ENCODE measurements around the gene TBCA. TPM values are rescaled to one million over a fixed set of nuclear protein-coding genes. Genes with fewer than 3 reads are reported as not detected.

The TBCA gene
- polyA plus RNA-seq, 1 of the 3 experiments (the other 2 are of a cell fraction), result 199 TPM

- H3K9me2 ChIP-seq, result no peaks in the 10 kb centered on the region
- WGBS (ENCODE audit: low lambda C conversion rate), result 82% methylated on average over 11 of the region's 11 CpGs
- H3F3A ChIP-seq (replicated peaks; ENCODE audit: insufficient read depth), result peaks cover 5% of the 10 kb centered on the region
- POLR2A ChIA-PET, result no interaction called here
- H4K20me1 ChIP-seq (ENCODE audit: insufficient read depth), result peaks cover 32% of the 10 kb centered on the region
- CTCF ChIA-PET, result interaction anchor here (0.8 kb wide), 1 partner anchor 62 kb away, joined by 3 read pairs; no protein-coding TSS in a partner anchor
- H3K9me3 ChIP-seq, result no peaks in the 10 kb centered on the region
- H3K4me1 ChIP-seq (ENCODE audit: control insufficient read depth in 1 of 2, insufficient read depth in 2 of 2, low read depth in 1 of 2, low read length in 1 of 2), result peaks cover 0 to 14% of the 10 kb centered on the region in 2 experiments; a peak in 3 of 4 replicates
- no peaks in the 10 kb centered on the region for H3K27me3 ChIP-seq (ENCODE audit: insufficient read depth)
- no peak overlapping the region for H2AFZ ChIP-seq (ENCODE audit: low read depth)
- DNase-seq, result no peak
- no peak overlapping the region for H3K9ac ChIP-seq
- no peak overlapping the region for H3K4me2 ChIP-seq
- TF ChIP-seq NRF1 (IDR thresholded peaks at IDR 0.05; ENCODE audit: low read depth, low read length), result no peak
- TF ChIP-seq GABPA (IDR thresholded peaks at IDR 0.05; ENCODE audit: low read depth), result no peak
- TF ChIP-seq RAD21 (IDR thresholded peaks at IDR 0.05; ENCODE audit: low read length), result no peak
- no peak for TF ChIP-seq TEAD4 (IDR thresholded peaks at IDR 0.05; ENCODE audit: borderline replicate concordance, insufficient read depth)
- TF ChIP-seq MXI1 (IDR thresholded peaks at IDR 0.05; ENCODE audit: low read depth, low read length), result no peak
- TF ChIP-seq MAX (IDR thresholded peaks at IDR 0.05; ENCODE audit: low read depth), result no peak
- TF ChIP-seq FOSL2 (IDR thresholded peaks at IDR 0.05; ENCODE audit: borderline replicate concordance, low read depth), result no peak
- TF ChIP-seq RCOR1 (IDR thresholded peaks at IDR 0.05; ENCODE audit: low read length), result no peak
- TF ChIP-seq JUND (IDR thresholded peaks at IDR 0.05), result no peak
- no peak for TF ChIP-seq FOXJ3 (CRISPR knock-in tag; IDR thresholded peaks at IDR 0.05)
- TF ChIP-seq FOXM1 (IDR thresholded peaks at IDR 0.05; ENCODE audit: low read depth), result no peak
- no peak for TF ChIP-seq ZBTB33 (IDR thresholded peaks at IDR 0.05; ENCODE audit: borderline replicate concordance, low read depth)
- TF ChIP-seq RFX5 (IDR thresholded peaks at IDR 0.05; ENCODE audit: low read length), result no peak
- TF ChIP-seq PBX3 (IDR thresholded peaks at IDR 0.05), result no peak
- no peak for TF ChIP-seq MEF2A (IDR thresholded peaks at IDR 0.05; ENCODE audit: borderline replicate concordance, low read depth)
- TF ChIP-seq USF2 (IDR thresholded peaks at IDR 0.05; ENCODE audit: borderline replicate concordance, low read depth, low read length), result no peak
- H3K27ac ChIP-seq (ENCODE audit: low read depth in 2 of 2, low read length in 1 of 2), result no peak overlapping the region
- peaks cover 0 to 10% of the 10 kb centered on the region in 2 experiments for H3K36me3 ChIP-seq (replicated peaks in 1 of 2; ENCODE audit: control insufficient read depth in 1 of 2, insufficient read depth in 2 of 2, low read length in 1 of 2)
- H3K4me3 ChIP-seq (ENCODE audit: low read depth in 2 of 2, low read length in 1 of 2), result no peak overlapping the region
- H3K79me2 ChIP-seq (ENCODE audit: insufficient read depth), result peaks cover 35% of the 10 kb centered on the region
Observed at GRCh38 chr5:77777281-77777892, 1.2 kb upstream of the TBCA start.
